ENCODE data around the gene HTR7.

HTR7 gene

GRCh38 chr10:90801608-90802007 lies 56.2 kb downstream of the HTR7 start:
- Histone ChIP-seq H3K27ac (no peak overlapping the region), H4K20me1 (ENCODE audit: insufficient read depth) (no peaks in the 10 kb centered on the region)

GRCh38 chr10:90800232-90800796 lies 57.5 kb downstream of the HTR7 start:
- no peaks in the 10 kb centered on the region for H3K27me3 ChIP-seq (ENCODE audit: insufficient read depth, low read depth)
- H4K20me1 ChIP-seq (ENCODE audit: insufficient read depth) = no peaks in the 10 kb centered on the region
- no peaks in the 10 kb centered on the region for H3K36me3 ChIP-seq (ENCODE audit: insufficient read depth)
- no peak overlapping the region for H3K4me3 ChIP-seq (IDR thresholded peaks at IDR 0.05; ENCODE audit: insufficient read depth, low read depth, low read length)
- no peak overlapping the region for H3K27ac ChIP-seq
- no peak overlapping the region for H2AFZ ChIP-seq (ENCODE audit: low read depth)
- H3K4me2 ChIP-seq = no peak overlapping the region
- H3K9ac ChIP-seq = no peak overlapping the region
- H3K79me2 ChIP-seq (ENCODE audit: insufficient read depth, low read depth) = no peaks in the 10 kb centered on the region
- TF ChIP-seq CTCF (conservative IDR thresholded peaks at IDR 0.05; ENCODE audit: low read depth, low read length) = no peak
- H3K4me1 ChIP-seq (ENCODE audit: low read depth, poor library complexity, severe bottlenecking) = no peaks in the 10 kb centered on the region

More at GRCh38 chr10:90801608-90802007, 56.2 kb downstream of the HTR7 start:
- Histone ChIP-seq H3K4me3 (IDR thresholded peaks at IDR 0.05; ENCODE audit: insufficient read depth, low read depth, low read length) (no peak overlapping the region), H3K4me2 (no peak overlapping the region), H3K9ac (no peak overlapping the region), H3K27me3 (ENCODE audit: insufficient read depth, low read depth) (no peaks in the 10 kb centered on the region), H3K36me3 (ENCODE audit: insufficient read depth) (no peaks in the 10 kb centered on the region), H3K4me1 (ENCODE audit: low read depth, poor library complexity, severe bottlenecking) (no peaks in the 10 kb centered on the region), H3K79me2 (ENCODE audit: insufficient read depth, low read depth) (no peaks in the 10 kb centered on the region), H2AFZ (ENCODE audit: low read depth) (no peak overlapping the region)
- TF ChIP-seq CTCF (conservative IDR thresholded peaks at IDR 0.05; ENCODE audit: low read depth, low read length) = no peak

- H3K4me3 ChIP-seq (IDR thresholded peaks at IDR 0.05; ENCODE audit: insufficient read depth, low read depth, low read length) = no peak overlapping the region
- no peaks in the 10 kb centered on the region for H3K27me3 ChIP-seq (ENCODE audit: insufficient read depth, low read depth)
- H3K4me2 ChIP-seq = no peak overlapping the region
- no peak overlapping the region for H3K27ac ChIP-seq
- no peak for TF ChIP-seq CTCF (conservative IDR thresholded peaks at IDR 0.05; ENCODE audit: low read depth, low read length)
- H3K36me3 ChIP-seq (ENCODE audit: insufficient read depth) = no peaks in the 10 kb centered on the region
- H3K9ac ChIP-seq = no peak overlapping the region
- H2AFZ ChIP-seq (ENCODE audit: low read depth) = no peak overlapping the region
- H3K79me2 ChIP-seq (ENCODE audit: insufficient read depth, low read depth) = no peaks in the 10 kb centered on the region
- H3K4me1 ChIP-seq (ENCODE audit: low read depth, poor library complexity, severe bottlenecking) = no peaks in the 10 kb centered on the region
- no peaks in the 10 kb centered on the region for H4K20me1 ChIP-seq (ENCODE audit: insufficient read depth)
Observed at GRCh38 chr10:90799172-90799571, 58.7 kb downstream of the HTR7 start.

- H3K4me3 ChIP-seq (IDR thresholded peaks at IDR 0.05; ENCODE audit: insufficient read depth, low read depth, low read length) = no peak overlapping the region
- H3K79me2 ChIP-seq (ENCODE audit: insufficient read depth, low read depth) = no peaks in the 10 kb centered on the region
- H3K4me1 ChIP-seq (ENCODE audit: low read depth, poor library complexity, severe bottlenecking) = no peaks in the 10 kb centered on the region
- H3K36me3 ChIP-seq (ENCODE audit: insufficient read depth) = no peaks in the 10 kb centered on the region
- H3K9ac ChIP-seq = no peak overlapping the region
- H2AFZ ChIP-seq (ENCODE audit: low read depth) = no peak overlapping the region
- no peaks in the 10 kb centered on the region for H3K27me3 ChIP-seq (ENCODE audit: insufficient read depth, low read depth)
- H3K4me2 ChIP-seq = no peak overlapping the region
- TF ChIP-seq CTCF (conservative IDR thresholded peaks at IDR 0.05; ENCODE audit: low read depth, low read length) = no peak
- H3K27ac ChIP-seq = no peak overlapping the region
- no peaks in the 10 kb centered on the region for H4K20me1 ChIP-seq (ENCODE audit: insufficient read depth)
Observed at GRCh38 chr10:90798482-90798881, 59.4 kb downstream of the HTR7 start.
